IPS DF 6.9 (cell line): ENCODE measurements around the gene PTPRG.

ENCODE experiments used
- DNase-seq: peaks from one replicate; pipeline ENCODE4 v3.0.0-alpha.2; 2013; ENCODE audit warnings: low read depth, low spot score
- H3K27ac ChIP-seq: one replicate; pipeline ENCODE4 v1.5.1; 2013; ENCODE audit warnings: low read length, control low read depth
- H3K27me3 ChIP-seq: 2 replicates; pipeline ENCODE4 v1.6.1; 2013; ENCODE audit warnings: mild to moderate bottlenecking, low read length; ENCODE audit not compliant: control insufficient read depth, insufficient read depth
- H3K36me3 ChIP-seq: 2 replicates; pipeline ENCODE4 v1.6.1; 2013; ENCODE audit warnings: low read length; ENCODE audit not compliant: control insufficient read depth, insufficient read depth
- H3K4me1 ChIP-seq: 2 replicates; pipeline ENCODE4 v1.6.1; 2013; ENCODE audit warnings: low read length; ENCODE audit not compliant: control insufficient read depth, insufficient read depth
- H3K4me3 ChIP-seq: 2 replicates; pipeline ENCODE4 v1.5.1; 2013; ENCODE audit warnings: mild to moderate bottlenecking, low read length
- H3K9me3 ChIP-seq: 2 replicates; pipeline ENCODE4 v1.6.1; 2013; ENCODE audit warnings: low read length, inconsistent platforms; ENCODE audit not compliant: control insufficient read depth, insufficient read depth
- WGBS: extraction: QIAGEN DNeasy Blood & Tissue Kit; methylation state at CpG from one replicate; pipeline ENCODE4 v1.1.7; 2013; ENCODE audit warnings: mixed read lengths, missing lambda C conversion rate; ENCODE audit not compliant: insufficient read length, insufficient coverage; 5-methylcytosine and 5-hydroxymethylcytosine counted together

The PTPRG gene

DNA sequence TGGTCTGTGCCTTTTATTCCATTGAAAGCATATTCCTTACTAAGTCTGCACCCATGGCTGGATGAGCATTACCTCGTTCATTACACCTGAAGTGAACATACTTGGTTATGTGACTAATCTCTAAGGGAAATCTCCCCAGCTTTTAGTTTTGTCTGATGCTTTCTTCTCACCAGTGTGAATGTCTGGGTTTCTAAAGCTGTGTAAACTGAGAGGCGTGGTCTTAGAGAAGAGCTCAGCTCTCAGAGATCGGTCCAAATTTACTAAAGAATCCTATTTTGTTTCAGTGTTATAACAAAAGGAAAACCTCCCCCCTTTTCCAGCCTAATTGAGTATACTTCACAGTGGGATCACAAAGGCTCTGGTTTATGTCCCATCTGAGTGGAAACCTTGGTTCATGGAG is 352.3 kb downstream of the PTPRG start:
- Histone ChIP-seq H3K4me3 (no peak overlapping the region), H3K4me1 (peaks cover 2% of the 10 kb centered on the region; the same call in 1 of the 2 replicates), H3K36me3 (no peaks in the 10 kb centered on the region), H3K9me3 (no peaks in the 10 kb centered on the region), H3K27me3 (no peaks in the 10 kb centered on the region; the same call in 1 of the 2 replicates), H3K27ac (no peak overlapping the region)
- no CpG with 5 or more reads among the region's 3 CpGs for WGBS
- DNase-seq = no peak

DNA sequence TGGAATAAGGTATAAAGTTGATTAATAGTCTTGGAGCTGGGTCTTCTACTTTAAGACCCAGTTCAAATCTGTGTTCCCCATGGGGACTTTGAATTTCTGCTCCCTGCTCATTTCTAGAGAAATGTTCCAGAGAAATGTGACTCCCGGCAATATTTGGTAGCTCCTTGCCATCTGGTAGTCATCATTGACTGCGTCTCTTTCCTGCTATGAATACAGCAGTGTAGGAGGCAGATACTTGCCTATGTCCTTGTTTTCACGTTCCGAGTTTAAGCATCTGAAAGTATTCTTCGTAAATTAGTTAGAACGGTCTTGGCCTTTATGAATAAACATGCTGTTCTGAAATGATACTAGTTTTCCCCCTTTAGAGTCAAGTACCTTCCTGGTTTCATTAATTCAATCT is 352.9 kb downstream of the PTPRG start:
- Histone ChIP-seq H3K9me3 (no peaks in the 10 kb centered on the region), H3K27ac (no peak overlapping the region), H3K27me3 (no peaks in the 10 kb centered on the region; the same call in 1 of the 2 replicates), H3K4me1 (peaks cover 6% of the 10 kb centered on the region; the same call in 1 of the 2 replicates), H3K36me3 (no peaks in the 10 kb centered on the region), H3K4me3 (no peak overlapping the region)
- DNase-seq = no peak
- WGBS = no CpG with 5 or more reads among the region's 6 CpGs

DNA sequence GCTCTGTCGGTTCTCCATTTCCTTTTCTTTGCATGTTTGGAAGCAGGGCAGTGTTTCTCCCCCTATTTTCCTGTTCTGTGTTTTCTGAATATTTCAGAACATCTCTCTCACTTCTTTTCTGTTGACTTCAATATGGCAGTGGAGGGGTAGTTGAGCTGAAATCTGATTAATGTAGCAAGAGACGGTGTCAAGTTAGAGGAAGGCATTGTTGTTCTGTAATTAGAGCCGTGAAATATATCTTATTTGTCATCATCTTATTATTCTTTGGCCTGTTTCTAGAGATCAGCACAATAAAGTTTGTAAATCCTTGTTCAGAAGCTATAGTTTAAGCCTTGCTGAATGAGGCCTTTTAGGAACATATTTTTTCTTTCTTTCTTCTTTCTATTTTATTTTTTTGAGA is 353.9 kb downstream of the PTPRG start:
- Histone ChIP-seq H3K4me1 (peaks cover 6% of the 10 kb centered on the region; the same call in 1 of the 2 replicates), H3K27me3 (no peaks in the 10 kb centered on the region; the same call in 1 of the 2 replicates), H3K9me3 (no peaks in the 10 kb centered on the region), H3K27ac (no peak overlapping the region), H3K4me3 (no peak overlapping the region), H3K36me3 (no peaks in the 10 kb centered on the region)
- no peak for DNase-seq
- no CpG with 5 or more reads among the region's 3 CpGs for WGBS

DNA sequence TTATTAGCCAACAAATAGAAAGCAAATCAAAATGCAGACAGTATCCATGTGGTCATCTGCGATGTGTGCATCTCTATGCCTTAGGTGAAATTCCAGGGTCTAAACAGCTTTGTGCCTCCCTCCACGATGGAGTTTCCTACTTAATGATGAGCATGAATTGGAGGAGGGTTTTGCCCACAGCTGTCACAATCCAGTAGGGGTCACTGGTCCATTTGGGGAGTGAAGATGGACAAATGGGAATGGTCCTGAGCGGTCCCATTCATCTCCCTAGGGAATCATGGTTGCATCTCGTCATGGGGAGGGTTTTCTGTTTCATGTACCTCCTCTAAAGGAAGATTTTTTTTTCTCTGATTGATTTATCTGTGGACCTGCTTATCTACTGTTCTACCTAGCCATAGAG is 358.0 kb downstream of the PTPRG start:
- H3K4me3 ChIP-seq = no peak overlapping the region
- DNase-seq = no peak
- H3K27ac ChIP-seq = no peak overlapping the region
- peaks cover 9% of the 10 kb centered on the region for H3K4me1 ChIP-seq
- no CpG with 5 or more reads among the region's 4 CpGs for WGBS
- no peaks in the 10 kb centered on the region; the same call in 1 of the 2 replicates for H3K27me3 ChIP-seq
- H3K36me3 ChIP-seq = no peaks in the 10 kb centered on the region
- no peaks in the 10 kb centered on the region for H3K9me3 ChIP-seq

DNA sequence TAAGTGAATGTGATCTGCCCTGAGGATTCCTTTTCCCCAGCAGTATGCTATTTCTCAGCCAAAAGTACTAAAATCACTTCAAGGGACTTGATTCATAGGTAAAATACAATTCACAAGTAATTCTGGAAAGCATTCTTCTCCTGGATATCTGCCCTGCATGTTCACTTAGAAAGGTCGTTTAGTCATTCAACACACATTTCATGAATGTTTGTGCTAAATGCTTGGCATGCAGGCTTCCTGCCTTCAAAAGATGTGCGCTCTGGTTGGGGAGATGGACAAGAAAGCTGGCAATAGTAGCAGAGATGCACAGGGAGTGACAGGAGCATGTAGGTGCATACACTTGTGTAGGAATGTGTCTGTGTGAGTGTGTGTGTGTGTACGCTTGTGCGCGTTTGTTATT is 360.7 kb downstream of the PTPRG start:
- no peaks in the 10 kb centered on the region; the same call in 1 of the 2 replicates for H3K27me3 ChIP-seq
- no peak for DNase-seq
- WGBS = no CpG with 5 or more reads among the region's 5 CpGs

DNA sequence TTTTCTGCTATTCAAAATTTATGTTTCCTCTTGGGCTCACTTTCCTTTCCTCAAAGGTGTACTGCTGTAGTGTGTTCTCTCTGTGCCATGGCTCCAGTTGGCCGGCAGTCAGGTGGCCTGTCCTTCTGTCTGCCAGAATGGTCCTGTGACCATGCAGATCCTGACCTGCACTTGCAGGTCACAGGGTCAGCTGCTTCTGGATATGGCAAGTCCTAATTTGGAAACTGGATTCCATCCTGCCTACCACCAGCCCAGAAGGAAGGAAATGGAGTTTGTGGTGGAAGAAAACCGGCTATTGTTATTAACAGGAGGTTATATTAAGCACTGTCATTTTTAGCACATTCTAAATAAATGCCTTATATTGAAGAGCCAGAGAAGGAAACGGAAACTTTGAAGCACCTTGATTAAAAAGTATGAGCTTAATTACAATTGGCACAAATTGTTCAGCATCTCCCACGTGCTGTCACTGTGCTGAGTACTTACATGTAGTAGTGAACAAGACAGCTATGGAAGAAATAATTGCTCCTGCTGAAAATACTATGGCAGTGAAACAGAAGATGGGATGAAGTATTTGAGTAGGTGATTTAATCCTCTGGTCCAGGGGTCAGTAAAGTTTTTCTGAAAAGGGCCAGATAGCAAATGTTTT is 362.8 kb downstream of the PTPRG start:
- no peaks in the 10 kb centered on the region for H3K9me3 ChIP-seq
- H3K36me3 ChIP-seq = no peaks in the 10 kb centered on the region
- H3K4me3 ChIP-seq = no peak overlapping the region
- H3K27ac ChIP-seq = no peak overlapping the region
- no peak for DNase-seq
- WGBS = no CpG with 5 or more reads among the region's 4 CpGs
- peaks cover 7% of the 10 kb centered on the region for H3K4me1 ChIP-seq
- H3K27me3 ChIP-seq = no peaks in the 10 kb centered on the region

More for the DNA sequence above, 360.7 kb downstream of the PTPRG start:
- H3K4me3 ChIP-seq = no peak overlapping the region
- no peak overlapping the region for H3K27ac ChIP-seq
- peaks cover 9% of the 10 kb centered on the region for H3K4me1 ChIP-seq
- H3K36me3 ChIP-seq = no peaks in the 10 kb centered on the region
- no peaks in the 10 kb centered on the region for H3K9me3 ChIP-seq

DNA sequence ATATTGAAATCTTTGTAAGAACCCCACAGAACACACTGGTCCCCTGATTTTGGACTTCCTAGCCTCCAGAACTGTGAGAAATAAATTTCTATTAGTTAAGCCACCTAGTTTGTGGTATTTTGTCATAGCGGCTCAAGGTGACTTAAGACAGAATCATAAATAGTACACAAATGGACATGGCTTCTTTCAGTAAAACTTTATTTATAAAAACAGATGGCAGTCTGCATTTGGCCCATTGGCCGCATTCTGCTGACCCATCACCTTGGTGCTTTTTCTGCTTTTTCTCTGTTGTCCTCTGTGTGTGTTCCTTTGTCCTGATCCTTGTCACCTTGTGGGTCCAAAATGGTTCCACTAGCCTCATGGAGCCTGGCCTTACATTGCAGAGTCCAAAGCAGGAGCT is 363.6 kb downstream of the PTPRG start:
- DNase-seq = no peak
- no peaks in the 10 kb centered on the region for H3K27me3 ChIP-seq
- WGBS = no CpG with 5 or more reads among the region's 2 CpGs
- H3K36me3 ChIP-seq = no peaks in the 10 kb centered on the region
- no peaks in the 10 kb centered on the region for H3K9me3 ChIP-seq
- H3K4me3 ChIP-seq = no peak overlapping the region
- H3K4me1 ChIP-seq = peaks cover 6% of the 10 kb centered on the region
- H3K27ac ChIP-seq = no peak overlapping the region

DNA sequence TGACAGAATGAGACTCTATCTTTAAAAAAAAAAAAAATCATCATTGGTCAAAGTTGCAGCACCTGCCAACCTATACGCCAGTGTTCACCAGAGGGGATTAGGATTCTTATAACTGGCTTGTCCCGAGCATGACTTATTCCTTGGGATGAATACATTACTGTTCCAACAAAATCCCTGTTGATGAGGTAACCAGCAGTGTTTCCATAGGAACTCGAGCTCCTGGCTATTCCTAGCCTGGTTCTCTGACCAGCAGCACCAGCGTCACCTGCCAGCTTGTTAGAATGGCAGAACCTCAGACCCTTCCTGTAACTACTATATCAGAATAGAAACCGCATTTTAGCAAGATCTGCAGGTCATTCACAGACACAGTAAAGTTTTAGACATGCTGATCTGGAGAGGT is 364.4 kb downstream of the PTPRG start:
- DNase-seq = no peak
- Histone ChIP-seq H3K9me3 (no peaks in the 10 kb centered on the region), H3K36me3 (no peaks in the 10 kb centered on the region), H3K27me3 (no peaks in the 10 kb centered on the region), H3K27ac (no peak overlapping the region), H3K4me1 (peaks cover 6% of the 10 kb centered on the region), H3K4me3 (no peak overlapping the region)
- no CpG with 5 or more reads among the region's 5 CpGs for WGBS

DNA sequence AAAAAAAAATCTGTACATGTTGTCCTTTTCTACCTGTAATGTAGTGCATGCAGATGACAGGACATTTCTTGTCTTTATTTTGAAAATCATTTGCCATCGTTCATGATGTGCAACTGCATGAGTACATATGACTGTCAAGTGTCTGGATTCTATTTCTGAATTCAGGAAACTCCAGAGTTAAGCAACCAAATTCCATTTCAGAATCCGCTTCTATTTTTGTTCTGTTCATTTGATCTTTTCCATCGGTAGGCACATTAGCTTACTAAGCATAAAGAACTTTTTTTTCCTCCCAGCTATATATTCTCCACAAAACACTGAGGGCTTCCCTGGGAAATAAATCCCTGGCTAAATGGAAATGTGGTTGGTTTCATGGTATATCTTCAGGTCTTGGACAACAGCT is 365.6 kb downstream of the PTPRG start:
- no CpG with 5 or more reads among the region's 3 CpGs for whole genome bisulfite sequencing
- Histone ChIP-seq H3K36me3 (no peaks in the 10 kb centered on the region), H3K9me3 (no peaks in the 10 kb centered on the region), H3K4me3 (no peak overlapping the region), H3K27ac (no peak overlapping the region), H3K27me3 (no peaks in the 10 kb centered on the region), H3K4me1 (peaks cover 7% of the 10 kb centered on the region)
- no peak for DNase-seq

DNA sequence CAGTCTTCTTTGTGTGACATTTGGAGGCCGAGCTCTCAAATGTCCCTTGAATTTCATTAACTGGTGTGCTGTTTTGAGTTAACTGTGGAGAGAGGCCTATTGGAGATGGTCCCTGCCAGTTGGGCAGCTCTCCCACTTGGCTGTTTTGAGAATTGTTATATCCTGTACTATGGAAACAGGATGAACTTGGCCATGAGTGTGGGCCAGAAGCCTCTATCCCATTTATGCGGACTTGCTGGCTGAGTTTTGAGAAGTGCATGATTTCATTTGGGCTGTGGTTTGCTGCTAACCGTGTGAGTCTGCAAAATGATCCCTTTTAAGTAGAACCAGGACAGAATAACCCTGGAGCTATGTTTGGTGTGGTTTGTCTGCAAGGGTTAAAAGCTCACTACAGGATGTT is 366.0 kb downstream of the PTPRG start:
- Histone ChIP-seq H3K27me3 (no peaks in the 10 kb centered on the region), H3K4me1 (peaks cover 5% of the 10 kb centered on the region), H3K27ac (no peak overlapping the region), H3K9me3 (no peaks in the 10 kb centered on the region), H3K4me3 (no peak overlapping the region), H3K36me3 (no peaks in the 10 kb centered on the region)
- DNase-seq = no peak
- no CpG with 5 or more reads among the region's 3 CpGs for WGBS

DNA sequence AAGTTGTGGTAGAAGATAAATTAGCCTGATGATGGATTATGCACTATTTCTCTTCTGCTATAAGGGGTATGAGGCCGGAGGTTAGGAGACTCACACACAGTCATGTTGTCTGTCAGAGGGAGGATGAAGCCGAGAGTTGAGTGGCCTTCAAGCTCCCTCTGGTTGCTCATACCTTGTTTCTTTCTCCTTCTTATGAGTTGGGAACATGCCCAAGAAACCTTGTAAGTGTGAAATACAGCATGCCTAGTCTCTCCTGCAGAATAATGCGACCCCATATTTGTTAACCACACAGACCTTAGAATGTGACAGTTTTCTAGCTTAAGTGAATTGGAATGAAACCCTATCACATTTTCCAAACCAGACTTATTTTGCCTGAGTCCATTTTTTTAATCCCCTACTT is 366.7 kb downstream of the PTPRG start:
- H3K4me3 ChIP-seq = no peak overlapping the region
- no peaks in the 10 kb centered on the region for H3K27me3 ChIP-seq
- no peaks in the 10 kb centered on the region for H3K36me3 ChIP-seq
- no peaks in the 10 kb centered on the region for H3K9me3 ChIP-seq
- H3K27ac ChIP-seq = no peak overlapping the region
- no peak for DNase-seq
- WGBS = no CpG with 5 or more reads among the region's 3 CpGs
- H3K4me1 ChIP-seq = peaks cover 6% of the 10 kb centered on the region; the same call in 1 of the 2 replicates
